Urinary bladder (tissue), 4 donors: ENCODE measurements around the gene ANO3. TPM values are rescaled to one million over a fixed set of nuclear protein-coding genes. Genes with fewer than 3 reads are reported as not detected.
"Not testable (repeated sequence)": the region's sequence is repeated elsewhere in the genome, so short reads cannot be mapped to it uniquely, and the experiment has no call there.

ENCODE experiments used
- DNase-seq: peaks from one replicate; pipeline ENCODE4 v3.0.0-alpha.2; 2015; ENCODE audit errors: extremely low spot score
- H3K27ac ChIP-seq: one replicate; pipeline ENCODE4 v1.5.1; 2013; ENCODE audit warnings: low read depth, mild to moderate bottlenecking, moderate library complexity
- H3K36me3 ChIP-seq: one replicate; pipeline ENCODE4 v1.6.1; 2013; ENCODE audit warnings: mild to moderate bottlenecking, moderate library complexity; ENCODE audit not compliant: insufficient read depth
- H3K4me1 ChIP-seq: one replicate; pipeline ENCODE4 v1.6.1; 2013; ENCODE audit warnings: mild to moderate bottlenecking, moderate library complexity; ENCODE audit not compliant: insufficient read depth
- H3K4me3 ChIP-seq: one replicate; pipeline ENCODE4 v1.5.1; 2013; ENCODE audit warnings: low read depth, low read length
- WGBS: extraction: QIAGEN DNeasy Blood & Tissue Kit; methylation state at CpG from one replicate; pipeline ENCODE4 v1.1.7; 2013; 5-methylcytosine and 5-hydroxymethylcytosine counted together
- polyA plus RNA-seq: library from polyadenylated mRNA; stranded (reverse); fragments of 200-250 nt; gene quantifications from one replicate; pipeline ENCODE4 v1.2.3, GENCODE V29; 2013
- total RNA-seq: library from RNA; depleted of rRNA; stranded (reverse); fragments of >200 nt; gene quantifications from one replicate; pipeline ENCODE4 v1.2.3, GENCODE V29; 2014
- donor health status: healthy with polysubstance abuse.
- donor health status: healthy.

The ANO3 gene
- total and polyA plus RNA-seq, 2 donors: 0.14 to 1.2 TPM

DNA sequence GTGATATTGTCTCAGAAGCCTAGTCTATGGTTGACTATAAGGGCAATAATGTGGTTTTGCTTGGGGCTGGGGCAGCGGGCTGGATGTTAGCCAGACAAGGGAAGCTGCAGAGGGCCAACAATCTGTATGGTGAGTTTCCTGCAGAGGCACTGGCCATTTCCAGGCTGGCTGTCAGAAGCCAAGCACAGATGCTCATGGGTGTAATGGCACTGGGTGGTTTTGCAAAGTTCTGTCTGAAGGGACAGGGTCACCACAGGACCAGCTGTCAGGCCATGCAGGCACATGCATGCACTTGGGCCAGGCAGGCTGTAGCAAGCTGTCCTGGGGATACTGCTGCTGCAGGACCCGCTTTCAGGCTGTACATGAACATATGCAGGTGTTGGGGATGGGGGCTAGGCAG, 281.8 kb downstream of the ANO3 start:
- 93% methylated on average over 2 of the region's 2 CpGs for WGBS
- H3K4me1 ChIP-seq: no peaks in the 10 kb centered on the region
- DNase-seq: no peak

DNA sequence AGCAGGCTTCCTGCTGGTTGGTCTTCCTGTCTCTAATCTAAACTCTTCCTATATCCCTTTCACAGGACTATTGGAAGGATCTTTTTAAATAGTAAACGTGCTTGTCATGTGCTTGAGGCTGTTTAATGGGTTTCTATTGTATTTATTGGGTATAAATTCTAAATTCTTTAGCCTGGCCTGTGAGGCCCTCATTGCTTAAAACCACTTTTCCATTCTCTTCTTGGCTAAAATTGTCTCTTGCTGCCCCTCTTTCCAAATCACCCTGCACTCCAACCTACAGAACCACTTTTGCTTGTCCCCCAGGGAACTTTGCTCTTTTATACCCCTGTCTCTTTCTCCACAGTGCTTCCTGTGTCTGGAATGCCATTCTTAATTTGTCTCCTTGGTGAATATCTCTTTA, 286.5 kb downstream of the ANO3 start:
- no peaks in the 10 kb centered on the region for H3K36me3 ChIP-seq
- no peaks in the 10 kb centered on the region for H3K4me1 ChIP-seq
- H3K27ac ChIP-seq: no peak overlapping the region
- WGBS: 16% methylated on average over 1 of the region's 1 CpG
- no peak overlapping the region for H3K4me3 ChIP-seq
- DNase-seq: no peak

More for the DNA sequence above, 281.8 kb downstream of the ANO3 start:
- Histone ChIP-seq H3K27ac (no peak overlapping the region), H3K36me3 (no peaks in the 10 kb centered on the region), H3K4me3 (no peak overlapping the region)

DNA sequence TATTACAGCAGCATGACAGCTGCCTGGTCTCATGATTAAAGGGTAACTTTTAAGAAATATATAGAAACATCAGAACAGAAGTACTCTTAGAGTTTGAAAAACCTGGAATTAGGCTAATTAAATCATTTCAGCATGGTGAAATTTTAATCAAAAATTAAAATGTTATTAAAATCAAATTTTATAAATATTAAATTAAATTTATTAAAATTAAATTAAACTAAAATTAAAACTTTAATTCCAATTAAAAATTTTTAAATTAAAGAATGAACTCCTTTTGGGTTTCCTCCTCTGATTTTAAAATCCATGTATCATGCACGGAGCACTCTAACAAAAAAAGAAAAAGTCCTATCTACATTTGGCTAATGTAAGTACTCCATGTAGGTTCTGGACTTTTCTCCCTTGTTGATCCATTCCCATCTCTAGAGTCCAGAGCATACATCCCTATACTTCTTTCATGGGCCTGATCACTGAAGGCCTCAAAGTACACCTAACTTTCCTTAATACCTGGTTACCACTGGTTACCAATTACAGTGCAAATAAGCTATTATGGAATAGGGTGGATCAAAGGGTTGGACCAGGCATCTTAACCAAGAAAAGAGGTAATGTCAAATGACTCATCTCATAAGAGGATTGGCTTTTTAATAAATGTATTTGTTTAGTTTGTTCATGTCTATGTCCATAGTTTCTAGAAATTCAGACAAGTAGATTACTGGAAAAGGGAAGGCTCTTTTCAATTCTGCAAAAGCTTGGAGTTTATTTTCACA, 288.5 kb downstream of the ANO3 start:
- Histone ChIP-seq H3K27ac (no peak overlapping the region), H3K36me3 (no peaks in the 10 kb centered on the region), H3K4me1 (no peaks in the 10 kb centered on the region), H3K4me3 (no peak overlapping the region)
- WGBS: 95% methylated on average over 1 of the region's 1 CpG
- DNase-seq: no peak

DNA sequence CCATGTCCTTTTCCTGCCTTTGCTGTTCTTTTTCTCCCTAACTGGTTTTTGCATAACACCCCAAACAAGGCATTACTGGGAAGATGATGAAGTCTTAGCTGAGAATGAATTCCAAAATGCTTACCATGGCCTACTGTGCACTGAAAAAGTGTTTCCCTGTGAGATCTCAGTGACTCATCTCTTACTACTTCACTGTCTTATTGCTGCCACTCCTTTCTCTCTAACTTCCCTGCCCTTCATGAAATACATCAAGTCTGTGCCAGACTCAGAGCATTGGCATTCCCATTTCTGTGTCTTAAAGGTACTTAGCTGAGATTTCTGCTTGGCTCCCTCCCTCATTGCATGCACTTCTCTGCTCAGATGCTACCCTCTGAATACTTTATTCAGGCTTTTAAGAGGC, 289.2 kb downstream of the ANO3 start:
- Histone ChIP-seq H3K4me3 (no peak overlapping the region), H3K27ac (no peak overlapping the region), H3K36me3 (no peaks in the 10 kb centered on the region), H3K4me1 (no peaks in the 10 kb centered on the region)
- DNase-seq: no peak

DNA sequence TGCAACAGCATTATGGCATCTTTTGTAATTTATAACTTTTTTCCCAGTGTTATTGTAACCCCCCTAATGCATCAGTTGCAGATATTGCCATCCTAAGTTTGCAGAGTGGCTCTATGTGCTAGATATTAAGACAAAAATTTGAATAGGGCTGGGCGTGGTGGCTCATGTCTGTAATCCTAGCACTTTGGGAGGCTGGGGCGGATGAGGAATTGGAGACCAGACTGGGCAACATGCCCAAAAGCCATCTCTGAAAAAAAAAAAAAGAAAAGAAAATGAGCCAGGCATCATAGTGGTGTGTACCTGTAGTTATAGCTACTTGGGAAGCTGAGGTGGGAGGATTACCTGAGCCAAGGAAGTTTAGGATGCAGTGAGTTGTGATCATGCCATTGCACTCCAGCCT, 290.3 kb downstream of the ANO3 start:
- Histone ChIP-seq H3K27ac (no peak overlapping the region), H3K4me3 (no peak overlapping the region), H3K36me3 (no peaks in the 10 kb centered on the region), H3K4me1 (no peaks in the 10 kb centered on the region)
- DNase-seq: no peak
- WGBS: 86% methylated on average over 2 of the region's 2 CpGs

DNA sequence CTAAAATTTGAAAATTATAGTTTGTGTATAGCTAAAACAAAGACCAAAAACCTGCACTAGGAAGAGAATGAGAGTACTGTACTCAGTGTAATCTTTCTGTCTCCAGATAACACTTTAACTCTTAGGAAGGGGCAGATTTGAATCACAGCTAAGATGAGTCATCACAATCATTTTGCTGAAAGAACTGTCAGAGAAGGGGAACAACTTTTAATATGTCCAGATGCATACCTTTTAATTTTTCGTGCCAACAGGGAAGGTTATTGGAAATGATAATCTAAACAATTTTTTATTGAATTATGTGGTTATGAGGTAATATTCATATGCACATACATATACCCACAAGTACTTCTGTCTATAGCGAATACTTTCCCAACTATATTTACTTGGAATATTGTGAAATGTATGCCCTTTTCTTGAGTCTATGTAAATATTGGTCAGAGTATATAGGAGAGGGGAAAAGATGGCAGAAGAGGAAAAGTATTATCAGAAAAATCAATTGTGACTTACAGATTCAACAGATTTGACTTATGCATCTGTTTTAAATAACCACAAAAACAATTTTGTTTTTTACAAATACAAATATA, 291.2 kb downstream of the ANO3 start:
- H3K4me1 ChIP-seq: no peaks in the 10 kb centered on the region
- no peak overlapping the region for H3K27ac ChIP-seq
- 50% methylated on average over 2 of the region's 2 CpGs for WGBS
- DNase-seq: no peak
- H3K36me3 ChIP-seq: no peaks in the 10 kb centered on the region
- no peak overlapping the region for H3K4me3 ChIP-seq

DNA sequence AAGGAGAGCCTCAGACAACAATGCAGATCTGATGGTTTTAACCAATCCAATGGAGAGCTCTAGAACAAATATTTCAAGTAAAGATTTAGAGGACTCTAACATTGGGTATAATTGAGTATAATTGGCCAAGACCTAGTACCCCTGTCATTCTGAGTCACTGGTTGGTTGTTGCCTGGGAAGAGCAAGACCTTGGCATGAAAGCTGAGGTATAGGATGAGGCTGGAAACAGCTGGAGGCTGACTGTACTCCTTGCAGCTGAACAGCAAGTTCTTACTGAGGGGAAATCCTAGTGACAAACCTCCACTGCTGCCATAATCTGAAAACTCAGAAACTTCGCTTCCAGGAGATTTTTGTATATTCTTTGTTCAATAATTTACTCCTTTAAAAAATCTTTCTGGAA, 294.4 kb downstream of the ANO3 start:
- Histone ChIP-seq H3K36me3 (no peaks in the 10 kb centered on the region), H3K4me3 (no peak overlapping the region), H3K27ac (no peak overlapping the region), H3K4me1 (no peaks in the 10 kb centered on the region)
- WGBS: 88% methylated on average over 1 of the region's 1 CpG
- no peak for DNase-seq

DNA sequence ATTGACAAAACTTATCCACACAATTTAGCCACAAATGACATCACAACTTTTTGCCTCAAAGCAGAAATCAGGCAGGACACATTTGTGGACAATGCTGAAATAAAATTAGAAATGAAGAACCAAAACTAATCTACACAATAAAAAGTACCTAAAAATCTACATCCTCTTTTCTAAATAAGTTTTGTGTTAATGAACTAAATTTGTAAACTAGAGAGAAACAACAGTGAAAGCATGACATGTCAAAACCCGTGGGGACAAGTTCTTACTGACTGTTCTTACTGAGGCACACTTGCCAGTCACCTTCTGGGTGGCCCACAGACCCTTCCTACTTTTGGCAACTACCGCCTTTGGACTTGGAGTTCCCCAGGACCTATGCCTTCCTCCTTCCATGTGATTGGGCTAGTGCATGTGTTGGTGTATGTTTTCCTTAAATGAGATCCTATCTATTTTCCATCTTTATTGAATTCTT, 300.8 kb downstream of the ANO3 start:
- Histone ChIP-seq H3K36me3 (no peaks in the 10 kb centered on the region), H3K4me1 (no peaks in the 10 kb centered on the region), H3K27ac (no peak overlapping the region), H3K4me3 (no peak overlapping the region)
- WGBS: 63% methylated on average over 2 of the region's 2 CpGs
- DNase-seq: no peak

DNA sequence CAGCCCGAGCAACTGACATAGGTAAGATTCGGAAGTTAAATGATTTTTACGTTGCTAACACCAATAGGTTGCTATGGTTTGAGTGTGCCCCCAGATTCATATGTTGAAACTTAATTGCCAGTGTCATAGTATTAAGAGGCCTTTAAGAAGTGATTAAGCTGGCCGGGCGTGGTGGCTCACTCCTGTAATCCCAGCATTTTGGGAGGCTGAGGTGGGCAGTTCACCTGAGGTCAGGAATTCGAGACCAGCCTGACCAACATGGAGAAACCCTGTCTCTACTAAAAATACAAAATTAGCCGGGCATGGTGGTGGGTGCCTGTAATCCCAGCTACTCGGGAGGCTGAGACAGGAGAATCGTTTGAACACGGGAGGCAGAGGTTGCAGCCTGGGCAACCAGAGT, 311.4 kb downstream of the ANO3 start:
- not testable (repeated sequence) for H3K4me1 ChIP-seq, H3K27ac ChIP-seq, DNase-seq, H3K4me3 ChIP-seq, H3K36me3 ChIP-seq
- WGBS: 95% methylated on average over 10 of the region's 10 CpGs

DNA sequence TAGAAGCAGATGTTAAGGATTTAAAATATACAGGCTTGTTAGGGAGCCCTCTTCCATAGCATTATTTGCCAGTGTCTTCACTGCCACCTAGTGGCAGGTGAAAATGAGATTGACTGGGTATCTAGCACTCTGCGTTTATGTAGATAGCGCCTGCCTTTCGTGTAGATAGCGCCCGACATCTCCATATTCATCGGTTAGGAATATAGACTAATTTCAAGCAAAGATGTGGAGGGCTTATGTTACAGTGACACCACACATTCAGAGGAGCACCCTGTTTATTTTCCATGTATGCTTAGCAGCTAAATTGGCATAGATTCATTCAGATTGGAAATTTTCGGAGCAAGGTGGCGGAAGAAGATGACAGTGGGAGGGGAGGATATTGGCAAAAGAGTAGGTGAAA, 318.0 kb downstream of the ANO3 start:
- no peak for DNase-seq
- Histone ChIP-seq H3K36me3 (no peaks in the 10 kb centered on the region), H3K4me1 (no peaks in the 10 kb centered on the region), H3K4me3 (no peak overlapping the region), H3K27ac (no peak overlapping the region)
- WGBS: 33% methylated on average over 8 of the region's 8 CpGs

DNA sequence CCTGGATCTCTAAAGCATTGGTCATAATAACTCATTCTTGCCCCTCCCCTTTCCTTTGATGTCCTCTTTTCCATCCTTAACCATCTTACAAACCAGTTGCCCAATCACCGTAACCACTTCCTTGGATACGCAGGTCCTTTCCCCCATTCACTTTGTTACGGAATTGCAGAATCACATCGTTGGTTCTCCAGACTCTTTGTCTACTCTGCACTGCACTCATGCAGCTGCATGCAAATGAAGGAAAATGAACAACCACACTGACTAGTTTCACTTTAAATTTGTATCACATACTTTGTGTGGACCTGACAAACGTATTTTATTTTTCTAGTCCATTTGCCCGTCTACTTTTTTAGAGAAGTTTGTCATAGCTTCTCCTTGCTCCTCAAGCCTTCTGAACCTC, 320.0 kb downstream of the ANO3 start:
- Histone ChIP-seq H3K4me1 (no peaks in the 10 kb centered on the region), H3K27ac (no peak overlapping the region), H3K4me3 (no peak overlapping the region), H3K36me3 (no peaks in the 10 kb centered on the region)
- DNase-seq: no peak
- WGBS: 90% methylated on average over 6 of the region's 6 CpGs

DNA sequence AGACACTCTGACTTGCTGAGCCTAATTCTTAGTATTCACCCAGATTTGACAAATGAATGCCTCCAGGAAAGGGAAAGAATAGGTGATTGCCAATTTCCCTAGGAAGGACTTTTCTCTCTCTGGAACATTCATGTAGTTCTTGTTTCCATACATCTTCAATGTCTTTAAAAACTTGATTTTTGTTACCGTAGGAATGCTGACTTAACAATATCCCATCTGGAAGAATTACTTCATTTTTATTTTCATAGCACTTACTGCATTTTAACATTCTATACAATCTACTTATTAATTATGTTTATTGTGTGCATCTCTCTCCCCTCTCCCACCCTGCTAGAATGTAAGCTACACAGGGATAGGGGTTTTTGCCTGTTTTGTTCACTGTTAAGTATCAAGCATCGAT, 323.4 kb downstream of the ANO3 start:
- H3K4me1 ChIP-seq: no peaks in the 10 kb centered on the region
- H3K36me3 ChIP-seq: no peaks in the 10 kb centered on the region
- DNase-seq: no peak
- 90% methylated on average over 2 of the region's 2 CpGs for WGBS
- no peak overlapping the region for H3K27ac ChIP-seq
- H3K4me3 ChIP-seq: no peak overlapping the region

DNA sequence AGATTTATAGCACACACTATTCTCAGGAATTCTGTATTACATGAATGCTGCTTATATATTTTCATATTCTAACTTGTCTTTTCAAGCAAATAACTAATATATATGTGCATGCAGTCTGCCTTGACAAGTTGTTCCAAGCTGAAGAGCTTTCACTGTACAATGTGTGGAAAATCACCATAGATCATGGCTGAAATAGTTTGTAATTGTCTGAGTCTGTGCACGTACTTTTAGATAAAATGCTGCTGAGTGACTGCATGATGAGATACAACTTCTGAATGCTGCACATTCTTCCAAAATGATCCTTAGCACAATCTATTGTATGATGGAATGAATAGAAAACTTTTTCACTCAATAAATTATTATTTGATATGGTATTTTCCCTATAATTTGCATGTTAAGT, 331.0 kb downstream of the ANO3 start:
- Histone ChIP-seq H3K27ac (no peak overlapping the region), H3K4me3 (no peak overlapping the region), H3K36me3 (no peaks in the 10 kb centered on the region), H3K4me1 (no peaks in the 10 kb centered on the region)
- DNase-seq: no peak
- WGBS: 71% methylated on average over 1 of the region's 1 CpG

DNA sequence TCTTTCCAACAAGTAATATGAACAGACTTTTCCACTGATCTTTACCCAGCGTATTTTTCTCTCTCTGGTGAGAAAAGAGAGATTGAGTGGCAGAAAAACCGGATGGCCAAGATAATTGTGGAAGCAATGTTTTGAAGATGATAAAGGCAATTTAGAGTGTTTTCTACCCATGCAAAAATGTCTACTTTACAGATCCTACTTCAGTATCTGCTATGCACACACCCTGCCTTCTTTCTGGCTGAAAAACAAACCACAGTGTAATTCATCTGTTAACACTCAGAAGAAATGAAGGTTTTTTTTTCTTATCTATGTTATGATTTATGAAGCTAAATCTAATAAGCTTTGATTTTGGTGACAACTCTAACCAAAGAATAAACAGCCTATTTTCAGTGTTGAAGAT, 333.1 kb downstream of the ANO3 start:
- 59% methylated on average over 2 of the region's 2 CpGs for WGBS

More for the DNA sequence above, 333.1 kb downstream of the ANO3 start:
- Histone ChIP-seq H3K36me3 (no peaks in the 10 kb centered on the region), H3K4me3 (no peak overlapping the region), H3K27ac (no peak overlapping the region), H3K4me1 (no peaks in the 10 kb centered on the region)
- no peak for DNase-seq
